ENCODE measurements around the gene NAV2.

NAV2 gene

DNA sequence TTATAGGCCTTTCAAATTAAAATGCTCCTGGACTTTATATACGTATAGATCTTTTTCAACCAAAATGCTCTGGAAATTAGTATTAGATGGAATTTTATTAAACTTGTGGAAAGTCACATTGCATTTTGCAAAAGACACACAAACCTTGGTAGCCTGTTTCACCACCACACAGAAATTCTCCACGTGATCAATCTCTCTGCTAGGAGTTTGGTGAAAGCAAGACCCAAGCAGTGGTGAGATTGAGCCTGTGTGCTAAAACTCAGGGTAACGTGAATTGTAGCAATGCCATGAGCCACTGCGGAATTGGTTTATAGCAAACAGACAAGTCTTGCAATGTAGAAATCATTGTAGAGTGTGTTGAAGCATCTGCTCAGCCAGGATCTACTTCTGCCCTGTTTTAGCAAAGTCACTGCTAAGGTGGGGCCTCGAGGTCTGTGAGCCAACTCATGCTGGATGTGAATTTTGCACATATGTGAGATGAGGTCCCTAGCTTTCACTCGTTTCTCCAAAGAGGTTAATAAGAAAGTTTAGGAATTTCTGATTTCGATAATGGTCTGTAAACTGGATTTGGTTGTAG, 262.9 kb downstream of the NAV2 start:
- no peak overlapping the region for H3K4me3 ChIP-seq (ENCODE audit: low read depth, low read length)
- DNase-seq (ENCODE audit: low read depth) = no peak
- TF ChIP-seq, protein P1, sequence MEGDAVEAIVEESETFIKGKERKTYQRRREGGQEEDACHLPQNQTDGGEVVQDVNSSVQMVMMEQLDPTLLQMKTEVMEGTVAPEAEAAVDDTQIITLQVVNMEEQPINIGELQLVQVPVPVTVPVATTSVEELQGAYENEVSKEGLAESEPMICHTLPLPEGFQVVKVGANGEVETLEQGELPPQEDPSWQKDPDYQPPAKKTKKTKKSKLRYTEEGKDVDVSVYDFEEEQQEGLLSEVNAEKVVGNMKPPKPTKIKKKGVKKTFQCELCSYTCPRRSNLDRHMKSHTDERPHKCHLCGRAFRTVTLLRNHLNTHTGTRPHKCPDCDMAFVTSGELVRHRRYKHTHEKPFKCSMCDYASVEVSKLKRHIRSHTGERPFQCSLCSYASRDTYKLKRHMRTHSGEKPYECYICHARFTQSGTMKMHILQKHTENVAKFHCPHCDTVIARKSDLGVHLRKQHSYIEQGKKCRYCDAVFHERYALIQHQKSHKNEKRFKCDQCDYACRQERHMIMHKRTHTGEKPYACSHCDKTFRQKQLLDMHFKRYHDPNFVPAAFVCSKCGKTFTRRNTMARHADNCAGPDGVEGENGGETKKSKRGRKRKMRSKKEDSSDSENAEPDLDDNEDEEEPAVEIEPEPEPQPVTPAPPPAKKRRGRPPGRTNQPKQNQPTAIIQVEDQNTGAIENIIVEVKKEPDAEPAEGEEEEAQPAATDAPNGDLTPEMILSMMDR (IDR thresholded peaks at IDR 0.05; ENCODE audit: control insufficient read depth, extremely low read depth, insufficient read depth) = no peak

DNA sequence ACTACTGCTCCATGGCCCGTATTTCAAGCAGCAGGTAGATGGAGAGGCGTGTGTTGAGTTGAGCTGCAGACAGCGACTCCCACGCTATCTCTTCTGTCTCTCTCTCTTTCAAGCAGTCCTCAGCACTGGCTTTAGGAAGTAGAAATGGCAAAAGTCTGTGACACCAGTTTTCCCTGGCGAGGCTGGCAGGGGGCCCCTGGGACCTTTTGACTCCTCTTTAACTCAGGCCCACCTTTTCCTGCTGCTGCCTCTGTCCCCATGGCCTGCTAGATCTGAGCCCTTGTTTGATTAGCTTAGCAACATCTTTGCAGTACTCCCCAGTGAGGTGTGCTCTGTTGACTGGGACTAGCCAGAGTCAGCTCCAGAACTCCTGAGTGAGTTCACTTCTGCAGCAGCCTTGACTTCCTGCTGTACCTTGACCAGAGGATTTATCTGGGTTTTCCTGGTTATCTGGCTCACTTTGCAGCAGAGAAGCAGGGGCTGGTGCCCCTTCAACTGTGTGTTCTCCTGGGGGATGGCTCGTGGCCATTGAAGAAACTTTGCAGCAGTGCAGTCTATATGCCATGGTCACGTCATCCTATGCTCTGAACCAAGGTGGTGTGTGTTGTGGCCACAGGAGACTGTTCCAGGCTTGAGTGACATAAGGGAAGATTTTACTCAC, 263.8 kb downstream of the NAV2 start:
- no peak overlapping the region for H3K4me3 ChIP-seq (ENCODE audit: low read depth, low read length)
- TF ChIP-seq, protein P1 (IDR thresholded peaks at IDR 0.05; ENCODE audit: control insufficient read depth, extremely low read depth, insufficient read depth) = no peak
- DNase-seq (ENCODE audit: low read depth) = no peak

- TF ChIP-seq, protein P1 (IDR thresholded peaks at IDR 0.05; ENCODE audit: control insufficient read depth, extremely low read depth, insufficient read depth) = no peak
- no peak overlapping the region for H3K4me3 ChIP-seq (ENCODE audit: low read depth, low read length)
- DNase-seq (ENCODE audit: low read depth) = no peak
Measured at GRCh38 chr11:19977941-19978340, 265.3 kb downstream of the NAV2 start.

GRCh38 chr11:19978668-19979518, 266.3 kb downstream of the NAV2 start:
- H3K4me3 ChIP-seq (ENCODE audit: low read depth, low read length) = no peak overlapping the region
- TF ChIP-seq, protein P1 (IDR thresholded peaks at IDR 0.05; ENCODE audit: control insufficient read depth, extremely low read depth, insufficient read depth) = no peak
- no peak for DNase-seq (ENCODE audit: low read depth)

- H3K4me3 ChIP-seq (ENCODE audit: low read depth, low read length) = no peak overlapping the region
- DNase-seq (ENCODE audit: low read depth) = no peak
- TF ChIP-seq, protein P1 (IDR thresholded peaks at IDR 0.05; ENCODE audit: control insufficient read depth, extremely low read depth, insufficient read depth) = no peak
Measured at GRCh38 chr11:19979519-19979845, 266.8 kb downstream of the NAV2 start.

GRCh38 chr11:19980388-19980787, 267.8 kb downstream of the NAV2 start:
- no peak overlapping the region for H3K4me3 ChIP-seq (ENCODE audit: low read depth, low read length)
- TF ChIP-seq, protein P1 (IDR thresholded peaks at IDR 0.05; ENCODE audit: control insufficient read depth, extremely low read depth, insufficient read depth) = no peak

More at GRCh38 chr11:19980388-19980787, 267.8 kb downstream of the NAV2 start:
- no peak for DNase-seq (ENCODE audit: low read depth)
